T-helper 2 cell treated with Interferon-gamma antibody and Interleukin-4, amounts not matched to agents 5 μg/mL and 100 μg/mL, for 36 hours (primary cell): ENCODE measurements around the gene SLC23A1.
"Not testable (repeated sequence)": the region's sequence is repeated elsewhere in the genome, so short reads cannot be mapped to it uniquely, and the experiment has no call there.

Experiments
- DNase-seq: peaks from one replicate; pipeline ENCODE4 v3.0.0; 2021; ENCODE audit warnings: low spot score
- H3K27ac Mint-ChIP-seq: one replicate; pipeline ENCODE4 v1.8.0; 2021; ENCODE audit warnings: mild to moderate bottlenecking, mixed read lengths
- H3K27me3 Mint-ChIP-seq: one replicate; pipeline ENCODE4 v1.8.0; 2021; ENCODE audit warnings: low read depth, mixed read lengths
- H3K36me3 Mint-ChIP-seq: one replicate; pipeline ENCODE4 v1.8.0; 2021; ENCODE audit warnings: low read depth, mixed read lengths
- H3K4me1 Mint-ChIP-seq: one replicate; pipeline ENCODE4 v1.8.0; 2021; ENCODE audit warnings: low read depth, mixed read lengths
- H3K4me3 Mint-ChIP-seq: one replicate; pipeline ENCODE4 v1.8.0; 2022; ENCODE audit warnings: mild to moderate bottlenecking, moderate library complexity, mixed read lengths
- H3K9me3 Mint-ChIP-seq: one replicate; pipeline ENCODE4 v1.8.0; 2021; ENCODE audit warnings: mixed read lengths

The SLC23A1 gene

GRCh38 chr5:139354186-139354585 is 28.9 kb downstream of the SLC23A1 start:
- DNase-seq, result no peak
- Mint-ChIP-seq H3K27me3 (no peaks in the 10 kb centered on the region), H3K4me1 (peaks cover 8% of the 10 kb centered on the region), H3K9me3 (peaks cover 7% of the 10 kb centered on the region), H3K36me3 (peaks cover 26% of the 10 kb centered on the region), H3K4me3 (no peak overlapping the region), H3K27ac (peak overlapping the region; percentile 42)

GRCh38 chr5:139347863-139348262 is 35.2 kb downstream of the SLC23A1 start:
- Mint-ChIP-seq H3K4me1 (peaks cover 26% of the 10 kb centered on the region), H3K36me3 (peaks cover 28% of the 10 kb centered on the region)
- not testable (repeated sequence) for H3K27me3 Mint-ChIP-seq, H3K4me3 Mint-ChIP-seq, H3K9me3 Mint-ChIP-seq, DNase-seq, H3K27ac Mint-ChIP-seq

DNA sequence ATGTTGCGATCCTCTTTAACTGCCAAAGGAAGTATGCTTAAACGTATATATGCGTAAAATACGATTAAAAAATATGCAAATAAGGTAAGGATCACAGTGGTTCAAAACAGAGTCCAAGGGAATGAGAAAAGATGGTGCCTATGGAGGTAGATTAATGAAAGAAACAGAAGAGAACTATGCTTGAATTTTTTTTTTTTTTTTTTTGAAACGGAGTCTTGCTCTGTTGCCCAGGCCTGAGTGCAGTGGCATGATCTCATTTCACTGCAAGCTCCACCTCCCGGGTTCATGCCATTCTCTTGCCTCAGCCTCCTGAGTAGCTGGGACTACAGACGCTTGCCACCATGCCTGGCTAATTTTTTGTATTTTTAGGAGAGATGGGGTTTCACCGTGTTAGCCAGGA is 37.7 kb downstream of the SLC23A1 start:
- H3K36me3 Mint-ChIP-seq, result peaks cover 30% of the 10 kb centered on the region
- not testable (repeated sequence) for H3K4me3 Mint-ChIP-seq

GRCh38 chr5:139344177-139344576 is 38.9 kb downstream of the SLC23A1 start:
- Mint-ChIP-seq H3K9me3 (no peaks in the 10 kb centered on the region), H3K4me3 (peak overlapping the region; percentile 45), H3K27ac (no peak overlapping the region), H3K36me3 (peaks cover 30% of the 10 kb centered on the region), H3K27me3 (no peaks in the 10 kb centered on the region), H3K4me1 (peaks cover 37% of the 10 kb centered on the region)
- DNase-seq, result no peak

More for the DNA sequence above, 37.7 kb downstream of the SLC23A1 start:
- not testable (repeated sequence) for DNase-seq, H3K9me3 Mint-ChIP-seq, H3K27me3 Mint-ChIP-seq, H3K27ac Mint-ChIP-seq
- H3K4me1 Mint-ChIP-seq, result peaks cover 35% of the 10 kb centered on the region

DNA sequence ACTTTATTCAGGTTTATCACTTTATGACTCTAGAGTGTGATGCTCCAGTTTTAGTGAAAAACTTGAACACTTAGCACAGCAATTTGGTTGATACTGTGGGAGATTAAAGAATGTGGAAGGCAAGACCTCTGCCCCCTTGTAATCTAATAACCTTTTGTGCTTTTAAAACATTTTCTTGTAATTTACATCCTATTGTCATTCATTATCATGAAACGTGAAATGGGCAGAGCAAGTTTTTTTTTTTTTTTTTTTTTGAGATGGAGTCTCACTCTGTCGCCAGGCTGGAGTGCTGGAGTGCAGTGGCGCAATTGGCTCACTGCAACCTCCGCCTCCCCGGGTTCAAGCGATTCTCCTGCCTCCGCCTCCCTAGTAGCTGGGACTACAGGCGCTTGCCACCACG is 39.6 kb downstream of the SLC23A1 start:
- Mint-ChIP-seq H3K4me3 (peak overlapping the region; percentile 96), H3K36me3 (peaks cover 27% of the 10 kb centered on the region), H3K27ac (peak overlapping the region; percentile 99), H3K27me3 (no peaks in the 10 kb centered on the region), H3K9me3 (no peaks in the 10 kb centered on the region), H3K4me1 (peaks cover 33% of the 10 kb centered on the region)
- DNase-seq, result no peak

DNA sequence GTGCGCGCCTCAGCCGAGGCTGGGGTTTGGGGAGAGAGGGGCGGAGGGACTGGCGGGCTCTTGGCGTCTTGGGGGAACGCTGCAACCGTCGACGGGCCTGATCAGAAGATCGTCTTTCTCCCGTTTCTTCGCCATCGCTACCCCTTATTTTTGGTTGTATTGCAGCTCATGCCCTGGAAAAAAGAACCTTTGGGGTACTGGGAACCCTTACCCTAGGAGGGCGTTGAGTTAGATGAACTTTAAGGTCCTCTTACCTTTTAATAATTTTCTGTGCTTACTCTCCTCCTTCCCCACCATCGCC is 40.7 kb downstream of the SLC23A1 start:
- H3K9me3 Mint-ChIP-seq, result no peaks in the 10 kb centered on the region
- no peaks in the 10 kb centered on the region for H3K27me3 Mint-ChIP-seq
- H3K27ac Mint-ChIP-seq, result peak overlapping the region; percentile 99
- peaks cover 26% of the 10 kb centered on the region for H3K36me3 Mint-ChIP-seq
- DNase-seq, result no peak
- peaks cover 33% of the 10 kb centered on the region for H3K4me1 Mint-ChIP-seq
- H3K4me3 Mint-ChIP-seq, result peak overlapping the region; percentile 96

DNA sequence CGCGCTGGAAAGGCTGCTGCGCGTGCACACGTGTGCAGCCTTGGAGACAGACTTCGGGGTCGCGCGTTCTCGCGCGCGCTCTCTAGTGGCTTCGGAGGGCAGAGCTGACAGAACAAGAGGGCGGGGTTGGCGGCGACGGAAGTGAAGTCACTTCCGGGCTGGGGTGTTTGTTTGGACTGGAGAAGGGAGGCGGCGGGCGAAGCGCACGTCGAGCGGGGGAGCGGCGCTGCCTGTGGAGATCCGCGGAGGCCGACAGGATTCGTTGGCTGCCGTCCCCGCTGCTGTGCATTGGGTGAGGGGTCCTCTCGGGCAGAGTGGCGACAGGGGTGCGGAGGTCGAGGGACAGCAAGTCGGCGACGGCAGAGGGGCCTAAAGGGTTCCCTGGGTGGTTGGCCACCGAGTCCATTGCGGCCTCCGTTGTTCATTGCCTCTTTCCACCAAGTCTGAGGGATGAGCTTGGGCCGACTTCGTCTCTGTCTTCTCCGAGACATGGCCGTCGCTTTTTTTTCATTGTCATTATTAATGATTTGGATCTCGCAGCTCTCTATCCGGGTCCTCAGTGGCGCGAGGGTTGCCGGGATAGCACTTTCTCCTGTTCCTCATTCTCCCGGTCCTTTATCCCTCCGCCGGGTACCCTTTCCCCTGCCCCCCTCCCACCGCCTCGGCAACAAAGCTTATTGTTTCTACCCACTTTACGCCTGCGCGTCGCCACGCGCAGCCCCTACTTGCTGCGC is 41.2 kb downstream of the SLC23A1 start, which contains the start of gene PAIP2:
TSS of gene PAIP2 (plus strand) at position 166 of the 734 bp plus-strand sequence. CDS start 21,931 bp downstream, outside the sequence.
- DNase-seq, result peak; percentile 96
- Mint-ChIP-seq H3K27ac (peak within 1 kb of the TSS; percentile 99), H3K27me3 (no peaks in the 10 kb centered on the region), H3K4me1 (peaks cover 33% of the 10 kb centered on the region), H3K4me3 (peak within 1 kb of the TSS; percentile 96), H3K36me3 (peaks cover 22% of the 10 kb centered on the region), H3K9me3 (no peaks in the 10 kb centered on the region)

GRCh38 chr5:139341187-139341688 is 41.9 kb downstream of the SLC23A1 start:
- H3K4me3 Mint-ChIP-seq, result peak overlapping the region; percentile 96
- peaks cover 33% of the 10 kb centered on the region for H3K4me1 Mint-ChIP-seq
- H3K27ac Mint-ChIP-seq, result peak overlapping the region; percentile 99
- peaks cover 21% of the 10 kb centered on the region for H3K36me3 Mint-ChIP-seq
- no peaks in the 10 kb centered on the region for H3K9me3 Mint-ChIP-seq
- no peaks in the 10 kb centered on the region for H3K27me3 Mint-ChIP-seq
- DNase-seq, result no peak

- peaks cover 28% of the 10 kb centered on the region for H3K4me1 Mint-ChIP-seq
- no peak overlapping the region for H3K27ac Mint-ChIP-seq
- no peaks in the 10 kb centered on the region for H3K27me3 Mint-ChIP-seq
- H3K36me3 Mint-ChIP-seq, result peaks cover 17% of the 10 kb centered on the region
- DNase-seq, result no peak
- H3K9me3 Mint-ChIP-seq, result no peaks in the 10 kb centered on the region
- H3K4me3 Mint-ChIP-seq, result no peak overlapping the region
Measured at GRCh38 chr5:139340051-139340450, 43.0 kb downstream of the SLC23A1 start.

- Mint-ChIP-seq H3K36me3 (peaks cover 19% of the 10 kb centered on the region), H3K9me3 (no peaks in the 10 kb centered on the region), H3K4me3 (no peak overlapping the region), H3K4me1 (peaks cover 2% of the 10 kb centered on the region), H3K27me3 (no peaks in the 10 kb centered on the region), H3K27ac (no peak overlapping the region)
- no peak for DNase-seq
Measured at GRCh38 chr5:139335811-139336210, 47.3 kb downstream of the SLC23A1 start.
